HG02642 (cell line): ENCODE results near the gene TPPP3.

Experiments used
- ATAC-seq: cut with Tn5 transposase; IDR thresholded peaks from one replicate; pipeline ENCODE4 v1.9.1; 2021; ENCODE audit warnings: mild to moderate bottlenecking; ENCODE audit not compliant: unreplicated experiment, poor library complexity

TPPP3 gene

DNA sequence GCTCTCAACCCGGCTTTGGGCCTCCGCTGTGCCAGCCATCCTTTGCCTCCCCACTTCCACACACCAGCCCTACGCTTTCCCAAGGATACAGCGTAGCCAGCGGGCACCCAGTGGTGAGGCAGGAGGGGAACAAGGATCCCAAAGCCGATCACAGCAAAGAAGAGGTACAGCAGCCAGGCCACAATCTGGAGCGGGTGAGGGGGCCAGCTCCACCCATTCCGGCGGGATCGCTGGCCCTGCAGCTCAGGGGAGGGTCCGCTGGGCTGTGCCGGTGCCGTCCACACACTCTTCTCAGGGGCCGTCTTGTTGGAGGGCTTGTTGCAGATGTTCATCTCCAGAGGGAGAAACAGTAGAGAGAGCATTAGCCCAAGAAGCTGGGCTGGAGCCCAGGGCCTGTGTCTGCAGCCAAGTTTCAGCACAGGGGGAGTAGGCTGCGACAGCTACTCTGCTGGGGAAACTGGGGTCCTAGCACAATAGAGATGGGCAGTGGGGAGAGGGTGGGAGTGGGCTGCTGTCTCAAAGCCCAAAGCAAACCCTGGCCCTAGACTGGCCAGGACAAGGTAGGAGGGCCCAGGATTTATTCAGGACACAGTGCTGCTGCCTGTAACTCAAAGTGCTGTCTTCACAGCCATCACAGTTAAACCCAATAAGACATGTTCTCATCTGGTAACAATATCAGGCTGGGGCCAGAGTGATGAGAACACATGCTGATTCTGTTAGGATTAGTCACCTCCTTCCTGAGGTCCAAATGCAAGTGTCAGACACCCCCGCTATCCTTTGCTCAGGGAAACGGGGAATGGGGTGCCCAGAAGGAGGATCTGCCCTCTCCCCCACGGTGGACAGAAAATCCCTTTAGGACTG lies 13.0 kb upstream of the TPPP3 start:
- ATAC-seq, result no peak

DNA sequence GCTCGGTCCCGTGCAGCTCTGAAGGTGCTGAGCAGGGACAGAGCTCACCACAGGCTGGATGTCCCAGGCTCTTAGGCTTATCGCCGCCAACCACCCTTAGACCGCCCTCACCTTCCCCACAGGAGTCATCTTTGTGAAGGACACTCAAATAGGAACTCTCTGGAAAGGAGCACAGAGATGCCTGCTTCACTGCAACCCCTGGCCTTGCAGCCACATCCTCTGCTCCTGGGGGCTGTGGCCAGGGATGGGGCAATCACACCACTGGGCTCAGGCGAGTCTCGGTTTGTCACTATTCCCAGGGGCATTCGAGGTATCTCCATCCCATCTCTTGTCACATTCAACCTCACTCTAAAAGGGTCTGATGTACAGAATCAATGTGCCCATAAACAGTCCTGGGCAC lies 12.0 kb upstream of the TPPP3 start:
- ATAC-seq, result no peak

DNA sequence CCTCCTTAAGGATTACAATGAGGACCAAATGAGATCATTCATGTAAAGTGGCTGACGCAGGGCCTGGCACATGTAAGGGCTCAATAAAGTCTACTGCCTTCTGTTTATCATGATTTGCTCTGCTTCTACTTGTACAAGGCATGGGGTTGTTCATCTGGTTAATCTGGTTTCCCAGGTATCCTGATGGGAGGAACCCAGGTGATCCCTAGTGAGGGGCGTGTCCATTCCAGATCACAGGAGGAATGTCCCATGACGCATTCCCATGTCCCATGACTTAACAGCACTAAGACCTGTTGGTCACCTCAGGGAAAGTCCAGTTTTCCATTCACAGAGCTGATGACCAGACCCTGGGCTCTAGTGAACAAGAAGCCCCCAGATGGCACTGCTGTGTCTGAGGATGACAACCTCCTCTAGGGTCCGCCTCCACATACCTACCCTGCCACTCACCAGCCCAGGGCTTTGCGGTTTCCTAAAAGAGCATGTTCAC lies 11.5 kb upstream of the TPPP3 start:
- no peak for ATAC-seq

DNA sequence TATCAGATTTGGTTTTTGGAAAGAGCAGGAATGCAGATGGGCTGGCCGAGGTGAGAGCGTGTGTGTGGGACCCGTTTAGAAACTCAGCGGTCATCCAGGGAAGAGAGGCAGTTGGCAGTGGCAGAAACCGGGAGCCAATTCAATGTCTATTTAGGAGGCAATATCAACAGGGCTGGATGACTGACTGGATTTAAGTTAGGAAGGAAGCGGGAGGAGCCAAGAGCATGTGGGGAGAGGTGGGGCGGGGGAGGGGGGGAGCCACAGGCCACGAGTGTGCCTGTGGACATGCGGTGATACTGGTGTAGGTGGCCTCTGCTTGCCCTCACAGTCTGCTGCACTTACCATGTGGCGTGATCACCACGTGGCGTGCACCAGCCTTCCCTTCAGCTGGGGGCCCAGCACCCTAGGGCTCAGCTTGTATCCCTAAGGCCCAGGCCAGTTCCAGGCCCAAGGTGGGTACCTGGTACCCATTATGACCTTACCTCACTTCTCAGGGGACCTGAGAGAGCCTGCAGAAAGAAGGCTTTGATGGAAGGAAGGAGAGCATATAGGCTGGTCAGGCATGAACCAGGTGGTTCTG lies 10.8 kb upstream of the TPPP3 start:
- no peak for ATAC-seq

DNA sequence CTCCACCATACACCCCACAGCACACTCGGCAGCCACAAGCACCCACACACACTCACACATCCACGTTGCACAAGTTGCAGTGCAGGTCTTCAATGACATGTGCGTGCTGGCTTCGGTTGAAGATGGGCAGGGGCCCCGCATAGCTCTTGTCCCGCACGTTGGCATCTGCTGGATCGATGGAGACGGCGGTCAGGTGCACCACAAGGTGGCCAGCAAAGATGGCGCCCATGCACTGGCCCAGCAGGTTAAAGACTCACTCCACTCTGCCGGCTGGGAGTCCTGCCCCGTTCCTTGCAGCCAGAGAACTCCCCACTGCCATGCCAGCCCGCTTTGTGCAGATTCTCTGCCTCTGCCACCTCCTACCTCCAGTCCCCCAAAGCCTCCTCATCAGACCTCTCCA lies 7.6 kb upstream of the TPPP3 start:
- no peak for ATAC-seq

DNA sequence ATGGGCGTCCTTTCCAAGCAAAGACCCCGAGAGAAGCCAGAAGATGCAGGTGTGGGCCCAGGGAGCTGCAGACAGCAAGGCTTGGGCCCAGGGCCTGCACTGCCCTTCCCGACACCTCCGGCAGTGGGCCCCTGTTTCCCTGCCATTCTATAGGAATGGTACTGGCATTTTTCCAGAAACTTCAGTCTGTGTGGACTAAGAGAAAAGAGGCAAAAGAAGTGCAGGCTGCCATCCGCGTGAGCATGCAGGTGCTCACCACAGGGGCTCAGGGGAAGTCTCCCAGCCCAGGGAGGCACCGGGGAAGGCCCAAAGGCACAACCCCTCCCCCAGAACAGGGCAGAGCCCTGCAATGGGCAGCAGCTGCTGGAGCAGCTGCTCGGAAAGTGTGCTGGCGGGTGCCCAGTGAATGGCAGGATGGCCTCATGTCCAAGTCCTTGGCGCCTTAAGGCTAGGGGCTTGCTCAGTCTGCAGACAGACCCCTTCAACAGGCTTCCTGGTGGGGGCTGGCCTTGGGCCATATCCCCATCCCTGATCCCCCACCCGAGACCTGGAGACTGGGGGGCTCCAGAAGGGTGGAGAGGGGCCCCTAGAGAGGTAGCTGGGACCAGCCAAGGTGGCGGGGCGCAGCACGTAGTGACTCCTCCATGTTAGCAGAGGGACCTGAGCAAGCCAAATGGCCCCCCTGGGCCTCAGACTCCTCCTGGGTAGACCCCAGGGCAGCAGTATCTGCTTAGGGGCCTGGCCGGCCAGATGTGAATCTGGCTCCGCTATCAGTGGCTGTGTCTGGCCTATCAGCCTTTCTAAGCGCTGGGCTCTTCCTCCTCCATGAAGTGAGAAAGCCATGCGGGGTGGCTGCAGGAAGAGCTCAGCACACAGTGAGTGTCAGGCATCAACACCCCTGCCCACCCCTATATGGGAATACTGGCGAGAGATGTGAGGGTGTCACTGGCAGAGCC lies 6.7 kb upstream of the TPPP3 start:
- ATAC-seq, result no peak

DNA sequence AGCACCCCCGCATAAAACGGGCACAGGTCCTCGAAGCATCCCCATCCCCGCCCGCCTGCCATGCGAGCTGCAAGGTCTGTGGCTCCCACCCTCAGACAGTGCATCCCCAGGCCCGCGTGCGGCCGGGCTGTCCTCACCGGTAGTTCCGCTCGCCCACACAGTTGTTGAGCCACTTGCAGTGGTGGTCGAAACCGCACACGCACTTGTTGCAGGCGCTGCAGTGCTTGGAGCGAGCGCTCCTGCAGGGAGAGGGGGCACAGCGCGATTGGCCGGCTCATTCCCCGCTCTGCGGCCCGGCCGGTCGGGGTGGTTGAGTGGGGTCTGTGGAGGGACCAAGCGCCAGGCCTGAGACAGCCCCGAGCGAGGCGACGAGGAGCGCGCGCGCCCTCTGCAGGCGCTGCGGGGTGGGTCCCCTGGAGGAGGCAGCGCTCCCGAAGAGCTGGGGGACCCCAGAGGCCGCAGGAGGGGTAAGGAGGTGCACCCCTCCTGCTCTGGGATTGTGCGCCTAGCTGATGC lies 6.0 kb upstream of the TPPP3 start:
- ATAC-seq, result no peak

DNA sequence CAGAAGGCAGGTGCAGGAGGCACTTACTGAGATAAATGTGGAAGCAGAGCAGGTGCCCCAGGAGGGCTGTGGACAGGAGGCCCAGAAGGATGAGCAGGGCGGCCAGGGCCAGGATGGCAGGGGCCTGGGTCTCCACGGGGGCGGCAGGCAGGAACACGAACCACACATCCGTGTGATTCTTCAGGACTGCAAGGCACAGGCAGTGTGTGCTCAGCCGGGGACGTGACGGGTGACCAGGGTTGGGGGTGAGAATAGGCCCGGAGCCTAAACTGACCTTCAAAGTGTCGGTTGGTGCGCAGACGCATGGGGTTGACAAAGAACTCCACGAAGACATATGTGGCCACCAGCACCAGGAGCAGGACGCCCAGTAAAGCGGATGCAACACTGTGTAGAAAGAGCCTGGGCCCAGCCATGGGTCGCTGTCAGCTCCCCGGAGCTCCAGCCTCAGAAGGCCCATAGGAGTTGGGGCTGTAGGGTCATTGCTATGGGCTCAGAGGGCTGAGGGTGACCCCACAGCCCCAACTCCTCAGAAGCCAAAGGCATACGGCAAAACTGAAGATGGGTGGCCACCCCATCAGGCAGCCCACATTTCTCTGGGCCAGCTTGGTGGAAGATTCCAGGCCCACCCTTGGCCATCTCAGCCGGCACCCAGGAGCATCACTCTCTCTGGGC lies 5.4 kb upstream of the TPPP3 start:
- ATAC-seq, result no peak

DNA sequence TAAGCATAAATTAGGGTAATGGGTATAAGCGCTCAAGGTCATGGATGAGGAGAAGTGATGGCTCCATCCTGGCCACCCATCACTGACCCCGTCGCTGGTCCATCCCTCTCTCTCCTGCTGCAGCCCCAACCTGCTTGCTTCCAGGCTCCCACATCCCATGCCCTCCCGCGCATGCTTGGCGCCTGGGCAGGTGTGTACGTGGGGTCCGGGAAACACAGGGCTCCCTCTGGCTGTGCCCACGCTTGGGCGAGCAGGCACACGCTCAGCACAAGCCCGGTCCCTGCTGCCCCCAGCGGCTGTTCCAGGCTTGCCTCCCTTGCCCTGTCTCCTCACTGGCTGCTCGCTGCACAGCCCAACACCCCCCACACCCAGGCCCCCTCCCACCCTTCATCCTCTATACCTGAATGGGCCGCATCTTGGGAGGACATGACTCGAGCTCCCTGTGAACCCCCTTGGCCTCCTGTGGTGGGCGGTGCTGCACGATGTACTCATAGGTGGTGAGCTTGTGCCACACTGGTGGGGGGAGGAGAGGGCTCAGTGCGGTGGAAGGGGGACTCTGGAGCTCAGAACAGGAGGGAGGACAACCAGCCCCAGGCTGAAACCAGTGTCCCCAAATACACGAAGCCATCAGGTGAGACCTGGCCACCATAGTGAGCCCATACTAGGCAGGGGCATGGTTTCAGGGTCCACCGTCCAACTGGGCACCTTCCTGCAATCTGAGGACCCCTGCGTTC lies 4.7 kb upstream of the TPPP3 start:
- no peak for ATAC-seq

DNA sequence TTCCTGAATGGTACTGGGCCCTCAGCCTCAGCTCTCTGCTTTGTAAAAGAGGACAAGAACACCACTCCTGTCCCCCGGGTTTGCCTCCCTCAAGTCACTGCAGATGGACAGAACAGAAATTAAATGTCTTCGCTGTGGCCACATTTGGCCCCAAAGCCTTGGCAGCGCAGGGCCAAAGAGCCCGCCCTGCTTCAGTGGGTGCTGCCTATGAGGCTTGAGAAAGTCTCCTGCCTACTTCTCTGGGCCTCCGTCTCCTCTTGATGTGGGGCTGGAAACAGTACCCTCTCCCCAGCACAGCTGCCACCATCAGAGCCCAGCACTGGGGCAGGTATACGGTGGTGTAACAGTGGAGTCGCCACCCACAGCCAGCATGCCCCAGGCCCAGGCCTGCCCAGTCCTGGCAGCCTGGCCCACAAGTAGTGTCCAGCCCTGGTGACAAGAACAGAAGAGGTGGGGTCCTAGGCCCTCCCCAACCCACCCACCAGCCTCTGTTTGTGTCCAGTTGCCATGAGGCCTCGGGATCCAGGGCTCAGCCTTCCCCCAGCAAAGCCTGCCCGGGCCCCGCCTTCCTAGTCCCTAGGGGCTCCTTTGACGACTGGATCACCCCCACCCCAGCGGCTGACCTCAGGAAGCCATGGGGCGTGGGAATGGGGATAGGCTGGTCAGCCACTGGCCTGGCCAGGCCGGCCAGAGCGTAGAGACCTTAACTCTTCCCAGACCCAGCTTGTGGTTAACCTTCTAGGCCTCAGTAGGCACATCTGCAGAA lies 3.9 kb upstream of the TPPP3 start:
- ATAC-seq, result no peak

DNA sequence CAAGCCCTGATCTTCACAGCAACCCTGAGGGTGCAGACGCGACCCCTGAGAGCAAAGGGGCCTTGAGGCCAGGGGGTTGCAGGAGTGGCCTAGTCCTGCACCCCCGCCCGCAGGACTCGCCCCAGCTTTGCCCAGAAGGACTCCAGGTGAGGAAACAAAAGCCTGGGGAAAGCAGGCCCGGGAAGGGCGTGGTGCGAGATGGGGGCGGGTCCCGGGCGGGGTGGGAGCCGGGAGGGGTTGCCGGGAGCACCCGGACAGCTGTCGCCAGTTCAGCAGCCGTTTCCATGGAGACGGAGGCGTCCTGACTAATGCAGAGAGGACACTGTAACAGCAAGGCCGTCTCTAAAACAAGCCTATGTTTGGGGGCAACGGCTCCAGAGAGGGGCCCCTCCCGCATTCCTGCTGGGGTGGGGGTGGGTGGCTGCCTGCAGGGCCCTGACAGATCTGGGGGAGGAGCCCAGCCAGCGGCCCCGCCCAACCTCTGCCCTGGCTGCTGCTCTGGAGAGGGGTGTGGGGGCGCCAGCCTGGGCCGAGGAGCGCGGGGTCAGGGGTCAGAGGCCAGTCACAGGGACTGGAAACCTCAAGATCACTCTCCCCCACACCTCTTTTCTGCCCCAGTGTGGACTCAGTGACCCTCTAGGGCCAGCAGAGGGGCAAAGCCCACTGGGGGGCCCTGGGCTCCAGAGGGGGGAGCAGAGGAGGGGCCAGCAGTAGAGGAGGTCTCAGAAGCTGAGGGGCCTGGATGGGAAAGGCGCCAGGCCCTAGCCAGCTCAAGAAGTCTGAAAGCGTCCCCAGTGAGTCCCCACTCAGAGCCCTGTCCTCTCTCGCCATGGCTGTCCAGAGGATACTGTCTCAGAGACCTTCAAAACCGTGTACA lies 3.1 kb upstream of the TPPP3 start:
- no peak for ATAC-seq

DNA sequence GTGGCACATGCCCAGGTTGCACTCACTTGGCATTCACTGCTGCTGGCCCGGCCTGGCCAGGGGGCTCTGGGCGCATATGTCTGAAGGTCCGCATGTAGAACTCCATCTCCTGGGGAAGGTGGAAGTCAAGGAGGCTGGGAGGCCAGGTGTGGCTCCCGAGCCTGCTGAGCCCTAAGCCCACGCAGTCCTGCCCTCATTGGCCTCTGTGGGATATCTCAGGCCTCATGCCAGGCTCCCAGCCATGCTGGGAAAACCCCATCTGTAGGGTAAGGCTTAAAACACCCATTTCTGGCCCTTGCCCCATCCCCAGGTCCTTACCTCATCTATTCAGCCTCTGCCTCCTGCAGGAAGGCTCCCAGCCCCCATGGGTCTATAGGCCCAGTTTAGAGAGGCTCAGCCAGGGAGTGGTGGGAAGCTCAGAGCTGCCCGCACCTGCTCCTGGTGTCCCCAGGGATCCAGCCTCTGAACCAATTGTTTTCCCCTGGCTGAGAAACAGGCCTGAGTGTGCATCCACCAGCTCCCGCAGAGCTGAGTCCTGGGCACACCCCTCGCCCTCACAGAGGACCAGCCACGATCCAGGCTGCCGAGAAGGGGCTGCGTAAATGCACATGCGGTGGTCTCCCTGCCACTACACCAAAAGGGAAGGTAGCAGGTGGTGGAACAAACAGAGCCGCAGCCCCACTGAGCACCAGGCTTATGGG lies 2.3 kb upstream of the TPPP3 start:
- no peak for ATAC-seq

DNA sequence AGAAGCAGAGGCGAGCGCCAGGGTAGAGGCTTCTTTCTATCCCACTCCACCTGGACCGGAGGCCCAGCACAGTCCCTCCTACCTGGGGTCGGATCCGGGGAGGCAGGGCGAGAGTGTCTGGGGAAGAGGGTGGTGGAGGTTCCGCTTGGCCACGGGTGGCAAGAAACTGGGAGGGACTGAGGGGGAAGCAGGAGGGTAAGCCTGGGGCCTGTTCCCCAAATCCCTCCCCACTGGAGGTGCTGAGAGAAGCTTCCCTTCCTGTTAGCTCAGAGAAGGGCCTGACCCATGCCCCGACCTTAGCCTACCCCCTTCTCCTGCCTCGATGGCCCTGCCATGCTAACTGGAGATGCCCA lies 1.8 kb upstream of the TPPP3 start:
- no peak for ATAC-seq

DNA sequence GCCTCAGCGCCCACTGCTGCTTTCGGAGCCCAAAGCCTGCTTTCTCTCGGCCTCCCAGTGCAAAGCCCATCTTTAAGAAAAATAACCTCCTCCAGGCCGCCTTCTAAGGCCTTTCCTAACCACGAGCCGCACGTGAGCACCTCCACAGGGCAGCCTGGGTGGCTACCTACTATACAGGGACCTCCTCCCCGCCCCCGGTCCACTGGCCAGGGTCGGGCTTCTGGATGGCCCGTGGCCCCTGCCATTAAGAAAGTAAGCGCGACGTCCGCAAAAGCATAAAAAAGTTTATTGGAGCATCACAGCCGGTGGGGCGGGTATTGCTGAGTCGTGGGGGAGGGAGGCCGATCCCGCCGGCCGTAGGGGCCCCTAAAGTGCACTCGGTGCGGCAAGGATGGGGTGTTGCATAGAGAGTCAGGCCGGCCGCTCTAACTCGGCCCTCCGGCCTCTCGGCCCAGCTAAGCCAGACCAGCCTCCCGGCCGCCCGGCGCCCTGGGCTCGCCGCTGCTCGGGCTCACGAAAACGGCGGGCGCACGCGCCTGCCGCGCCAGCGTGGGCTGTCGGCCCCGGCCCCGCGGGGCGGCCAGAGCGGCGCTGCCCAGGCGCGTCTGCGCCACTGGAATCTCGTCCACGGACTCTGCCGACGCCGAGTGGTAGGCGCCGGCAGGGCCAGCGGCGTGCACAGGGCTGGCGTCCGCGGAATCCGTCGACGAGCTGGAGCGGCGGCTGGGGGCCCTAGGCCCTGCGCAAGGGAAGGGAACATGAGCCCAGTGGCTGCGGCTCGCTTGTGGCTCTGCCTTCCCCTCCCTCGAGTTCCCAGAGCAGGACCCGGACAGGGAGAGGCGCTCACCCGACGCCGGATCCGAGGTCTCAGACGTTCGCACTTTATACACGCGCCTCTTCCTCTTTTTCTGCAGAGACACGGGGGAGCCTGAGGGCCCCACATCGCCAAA lies 1.1 kb upstream of the TPPP3 start:
- ATAC-seq, result no peak

DNA sequence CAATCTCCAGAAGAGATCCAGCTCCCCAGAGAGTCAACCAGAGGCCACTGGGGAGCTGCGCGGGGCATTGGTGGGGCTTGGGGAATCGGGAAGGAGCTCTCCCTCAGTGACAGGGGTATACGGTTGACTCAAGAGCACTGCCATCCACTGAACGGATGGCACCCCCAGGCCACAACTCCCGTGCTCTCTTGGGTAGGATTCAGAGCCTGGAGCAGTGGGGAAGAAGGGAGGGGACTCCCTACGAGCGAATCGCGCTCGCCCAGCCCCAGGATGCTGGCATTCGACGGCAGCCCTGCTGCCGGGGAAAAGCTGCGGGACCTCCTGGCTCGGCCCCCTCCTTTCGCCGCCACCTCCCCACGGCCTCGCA lies 473 bp upstream of the TPPP3 start:
- ATAC-seq, result no peak
